K562 (cell line): ENCODE measurements around the gene PLXNB1. TPM values are rescaled to one million over a fixed set of nuclear protein-coding genes. Genes with fewer than 3 reads are reported as not detected.

Experiments used
- ATAC-seq: fragments of 200-7000 bp; cut with Tn5 transposase; 3 replicates; pipeline ENCODE4 v1.9.1; 2020; ENCODE audit warnings: moderate library complexity
- BruUV-seq: library from RNA; stranded (reverse); fragments of 400-500 nt; replicated peaks from 2 replicates; lab custom pipeline; 2021; lab: Mats Ljungman, UMichigan
- CTCF ChIA-PET: fragments of 300-600 bp; formaldehyde crosslinking; extraction: SDS; loops from one replicate; lab custom pipeline; 2021; ENCODE audit warnings: low intra/inter-chr PET ratio; lab: Yijun Ruan, JAX
- POLR2A ChIA-PET: fragments of 300-600, 350-650 bp; sonication (Branson Sonifier 250); formaldehyde crosslinking; extraction: SDS; loops from one replicate; lab custom pipeline; 2021; ENCODE audit warnings: antibody characterized with exemption, inconsistent platforms; lab: Yijun Ruan, JAX
- DNase-seq, 4 experiments: peaks; one replicate each; pipeline versions ENCODE4 v3.0.0 to v3.0.0-alpha.2; 2011 to 2018; ENCODE audit warnings: low spot score in 3 of 4, mixed read lengths in 3 of 4; ENCODE audit errors: extremely low read depth in 1 of 4
- FAIRE-seq: peaks from 2 replicates; lab custom pipeline; 2011; peaks lifted over from hg19 to GRCh38; lab: Jason Lieb, UNC
- H2AFZ ChIP-seq: 2 replicates; pipeline ENCODE4 v1.6.0; 2011; ENCODE audit warnings: low read depth, low read length, control low read depth, inconsistent platforms
- H3K27ac ChIP-seq: fragments of 200-600 bp; 3 replicates; pipeline ENCODE4 v1.8.0; 2011; ENCODE audit warnings: low read depth, mild to moderate bottlenecking, control low read depth, inconsistent platforms, low read length, moderate library complexity, mixed read lengths; ENCODE audit errors: extremely low read depth
- H3K27me3 ChIP-seq, 2 experiments: fragments of 300-600 bp in 1 of 2; 2 replicates in 1 of 2; 3 replicates in 1 of 2; pipeline versions ENCODE4 v1.6.0 to v1.8.0; 2011; ENCODE audit warnings: inconsistent platforms in 2 of 2, low read length in 2 of 2, mild to moderate bottlenecking in 1 of 2, mixed read lengths in 1 of 2, moderate library complexity in 1 of 2; ENCODE audit not compliant: control insufficient read depth in 2 of 2, insufficient read depth in 2 of 2
- H3K36me3 ChIP-seq: fragments of 300-600 bp; 3 replicates; pipeline ENCODE4 v1.8.0; 2011; ENCODE audit warnings: mild to moderate bottlenecking, low read length, inconsistent platforms; ENCODE audit not compliant: control insufficient read depth, insufficient read depth
- H3K4me1 ChIP-seq, 2 experiments: fragments of 200-600 bp in 1 of 2; replicated peaks in 1 of 2; 2 replicates in 1 of 2; 3 replicates in 1 of 2; pipeline versions ENCODE4 v1.5.1 to v1.8.0; 2011; ENCODE audit warnings: inconsistent platforms in 2 of 2, low read length in 2 of 2, mild to moderate bottlenecking in 1 of 2, mixed read lengths in 1 of 2, moderate library complexity in 1 of 2; ENCODE audit not compliant: control insufficient read depth in 2 of 2, insufficient read depth in 2 of 2
- H3K4me2 ChIP-seq: 2 replicates; pipeline ENCODE4 v1.6.1; 2011; ENCODE audit warnings: low read length, control low read depth, inconsistent platforms, mixed read lengths; ENCODE audit not compliant: insufficient read depth
- H3K4me3 ChIP-seq: fragments of 200-600 bp; sonication (generic), shearing (Covaris generic); 2 replicates; pipeline ENCODE4 v1.5.1; 2016; ENCODE audit warnings: control low read depth, inconsistent platforms
- H3K79me2 ChIP-seq: fragments of 200-600 bp; 3 replicates; pipeline ENCODE4 v1.8.0; 2011; ENCODE audit warnings: low read length, inconsistent platforms; ENCODE audit not compliant: control insufficient read depth, insufficient read depth
- H3K9ac ChIP-seq, 2 experiments: 2 replicates each; pipeline versions ENCODE4 v1.6.0 to v1.6.1; 2011; ENCODE audit warnings: low read depth in 2 of 2, low read length in 2 of 2, control low read depth in 1 of 2, inconsistent platforms in 1 of 2, mild to moderate bottlenecking in 1 of 2, mixed read lengths in 1 of 2; ENCODE audit not compliant: insufficient read depth in 1 of 2
- H3K9me1 ChIP-seq: one replicate; pipeline ENCODE4 v1.6.0; 2011; ENCODE audit warnings: inconsistent platforms, mild to moderate bottlenecking, low read length, moderate library complexity; ENCODE audit not compliant: control insufficient read depth, insufficient read depth
- H3K9me3 ChIP-seq: replicated peaks from 2 replicates; pipeline ENCODE4 v1.5.1; 2011; ENCODE audit warnings: low read depth, low read length, inconsistent platforms; ENCODE audit not compliant: control insufficient read depth, insufficient read depth
- H4K20me1 ChIP-seq: replicated peaks from 2 replicates; pipeline ENCODE4 v1.6.1; 2011; ENCODE audit warnings: low read length, inconsistent platforms, mixed read lengths; ENCODE audit not compliant: control insufficient read depth, insufficient read depth
- CBFA2T3 ChIP-seq: fragments of 450-650 bp; IDR thresholded peaks from 2 replicates; pipeline ENCODE4 v1.6.1; 2017
- CTBP1 ChIP-seq: fragments of 450-650 bp; IDR thresholded peaks from 2 replicates; pipeline ENCODE4 v1.6.1; 2016; ENCODE audit warnings: borderline replicate concordance
- ILK ChIP-seq: fragments of 450-650 bp; IDR thresholded peaks from 2 replicates; pipeline ENCODE4 v1.6.1; 2016; ENCODE audit warnings: missing genetic modification characterization, low read depth, mild to moderate bottlenecking, missing compliant biosample characterization, moderate library complexity, borderline replicate concordance
- JUND ChIP-seq, 2 experiments: IDR thresholded peaks; 2 replicates in 1 of 2; 3 replicates in 1 of 2; pipeline ENCODE4 v1.6.1; 2011; ENCODE audit warnings: borderline replicate concordance in 2 of 2, low read depth in 2 of 2, low read length in 2 of 2, improper control_type of control experiment in 1 of 2, missing biosample characterization in 1 of 2, missing genetic modification characterization in 1 of 2, missing genetic modification reagents in 1 of 2
- RBM25 ChIP-seq: fragments of 200-400 bp; formaldehyde crosslinking; IDR thresholded peaks from 2 replicates; pipeline ENCODE4 v1.6.1; 2018; ENCODE audit warnings: low read length, low read depth, moderate library complexity; ENCODE audit not compliant: severe bottlenecking
- RFX1 ChIP-seq: fragments of 450-650 bp; IDR thresholded peaks from 2 replicates; pipeline ENCODE4 v1.6.1; 2016; ENCODE audit warnings: mild to moderate bottlenecking, moderate library complexity
- SMAD1 ChIP-seq: fragments of 150-350 bp; IDR thresholded peaks from 2 replicates; pipeline ENCODE4 v1.6.1; 2014; ENCODE audit warnings: low read length, low read depth; ENCODE audit not compliant: partially characterized antibody
- TRIM24 ChIP-seq, 2 experiments: fragments of 450-650 bp; IDR thresholded peaks; 2 replicates each; pipeline ENCODE4 v1.6.1; 2016
- ZBTB34 ChIP-seq: fragments of 250-450 bp; sonication (Bioruptor Pico); IDR thresholded peaks from 2 replicates; pipeline ENCODE4 v1.8.0; 2021; ENCODE audit warnings: mild to moderate bottlenecking, moderate library complexity
- ZNF143 ChIP-seq: sonication (generic); formaldehyde crosslinking; IDR thresholded peaks from 2 replicates; pipeline ENCODE4 v1.9.0; 2022; ENCODE audit warnings: mild to moderate bottlenecking, missing genetic modification reagents
- ZNF174 ChIP-seq: fragments of 250-450 bp; sonication (Bioruptor Pico); IDR thresholded peaks from 2 replicates; pipeline ENCODE4 v1.4.0; 2020; ENCODE audit warnings: mild to moderate bottlenecking
- ZNF507 ChIP-seq: conservative IDR thresholded peaks from 2 replicates; pipeline ENCODE4 v1.6.1; 2017; ENCODE audit warnings: missing genetic modification characterization, missing compliant biosample characterization
- ZNF707 ChIP-seq: fragments of 250-450 bp; sonication (Bioruptor Pico); conservative IDR thresholded peaks from 2 replicates; pipeline ENCODE4 v1.8.0; 2022; ENCODE audit warnings: inconsistent platforms, mild to moderate bottlenecking, moderate library complexity
- in situ Hi-C: fragments of 300-500 bp; cut with MboI; formaldehyde crosslinking; loops from 4 replicates; pipeline ENCODE4 v1.15.0; 2018; ENCODE audit warnings: inconsistent platforms, mixed read lengths
- intact Hi-C: fragments of 100-400 bp; cut with micrococcal nuclease; formaldehyde crosslinking; loops from 2 replicates; pipeline ENCODE4 v1.14.2; 2022
- polyA plus RNA-seq, 8 experiments: library from polyadenylated mRNA; depleted of rRNA in 4 of 8; stranded (reverse) in 5 of 8; unstranded in 3 of 8; fragments of >200 nt; fragmentation: Nextera tagmentation in 2 of 8; fragmentation: Illumina TruSeq in 1 of 8; extraction: Ambion mirVana in 2 of 8; extraction: Trizol in 1 of 8; gene quantifications; 2 replicates each; pipeline versions ENCODE4 v1.2.1 to v1.2.3, GENCODE V29; 2011 to 2014; ENCODE audit warnings: inconsistent platforms in 1 of 8, missing spikeins in 1 of 8
- total RNA-seq, 7 experiments: library from RNA; depleted of rRNA in 6 of 7; stranded (reverse); fragments of >200 nt in 6 of 7; fragmentation: Illumina TruSeq in 2 of 7; extraction: Trizol in 2 of 7; gene quantifications; 2 replicates each; pipeline versions ENCODE4 v1.2.1 to v1.2.3, GENCODE V29; 2011 to 2021; ENCODE audit warnings: low replicate concordance in 1 of 7
- TF ChIP-seq, protein P1 (sequence below), 2 experiments: fragments of 250-450 bp in 1 of 2; fragments of 450-650 bp in 1 of 2; sonication (Bioruptor Pico) in 1 of 2; IDR thresholded peaks; 2 replicates each; pipeline versions ENCODE4 v1.6.1 to v1.8.0; 2016 to 2021; ENCODE audit warnings: mild to moderate bottlenecking in 2 of 2, moderate library complexity in 2 of 2, missing compliant biosample characterization in 1 of 2, missing genetic modification characterization in 1 of 2
- TF ChIP-seq, protein P2 (sequence below): IDR thresholded peaks from 3 replicates; pipeline ENCODE4 v1.6.1; 2011; ENCODE audit warnings: borderline replicate concordance, mild to moderate bottlenecking; ENCODE audit not compliant: insufficient read length, insufficient read depth
- TF ChIP-seq, protein P3 (sequence below): IDR thresholded peaks from 2 replicates; pipeline ENCODE4 v1.6.1; 2011; ENCODE audit warnings: borderline replicate concordance, low read depth, mild to moderate bottlenecking, moderate library complexity, low read length; ENCODE audit not compliant: insufficient read depth, poor library complexity, severe bottlenecking

The PLXNB1 gene
- total and polyA plus RNA-seq, 9 of the 15 experiments (the other 6 are each of a cell fraction or from before 2014, with no cell fraction given): 0.17 to 17.4 (median 6.0) TPM

DNA sequence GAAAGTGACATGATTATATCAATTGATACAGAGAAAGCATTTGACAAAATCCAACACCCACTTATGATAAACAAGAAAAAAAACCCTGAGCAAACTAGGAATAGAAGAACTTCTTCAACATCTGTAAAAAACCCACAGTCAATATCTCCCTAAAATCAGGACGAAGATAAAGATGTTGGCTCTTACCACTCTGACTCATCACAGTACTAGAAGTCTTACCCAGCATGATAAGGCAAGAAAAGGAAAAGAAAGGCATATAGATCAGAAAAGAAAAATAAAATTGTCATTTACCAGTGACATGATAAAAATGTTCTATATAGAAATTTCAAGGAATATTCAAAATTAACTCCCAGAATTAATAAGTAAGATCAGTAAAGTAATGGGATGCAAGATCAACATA is 65.0 kb downstream of the PLXNB1 start (continued):
- TF ChIP-seq ILK (no peak), JUND (IDR thresholded peaks at IDR 0.05; ENCODE audit: borderline replicate concordance, low read depth, low read length) (peak; percentile 17; the same call in 1 of the 2 replicates), JUND (tag; IDR thresholded peaks at IDR 0.05; ENCODE audit: borderline replicate concordance, low read depth, low read length) (peak; percentile 54; the same call in 1 of the 3 replicates), CBFA2T3 (0 out of 2 replicates have a peak, but pooled peaks have one; percentile 33), ZNF707 (CRISPR knock-in tag) (0 out of 2 replicates have a peak, but pooled peaks have one; percentile 57), TRIM24 (IDR thresholded peaks at IDR 0.05) (peak in 1 of 2 experiments; percentile 33; a peak in 1 of 4 replicates)
- TF ChIP-seq, protein P1, sequence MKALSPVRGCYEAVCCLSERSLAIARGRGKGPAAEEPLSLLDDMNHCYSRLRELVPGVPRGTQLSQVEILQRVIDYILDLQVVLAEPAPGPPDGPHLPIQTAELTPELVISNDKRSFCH (CRISPR knock-in tag; IDR thresholded peaks at IDR 0.05): no peak
- TF ChIP-seq, protein P1 (tag; IDR thresholded peaks at IDR 0.05): no peak

GRCh38 chr3:48361928-48362327 is 68.0 kb downstream of the PLXNB1 start:
- no peaks in the 10 kb centered on the region for H3K9me3 ChIP-seq
- intact Hi-C loops: no loop called here
- no peak for TF ChIP-seq RFX1
- no peak for TF ChIP-seq ZNF143 (CRISPR knock-in tag)
- TF ChIP-seq ZBTB34 (CRISPR knock-in tag): no peak
- TF ChIP-seq ZNF507 (tag): peak; percentile 97
- TF ChIP-seq CTBP1: no peak
- no peak for TF ChIP-seq SMAD1
- TF ChIP-seq ZNF174 (CRISPR knock-in tag): no peak
- TF ChIP-seq, protein P2, sequence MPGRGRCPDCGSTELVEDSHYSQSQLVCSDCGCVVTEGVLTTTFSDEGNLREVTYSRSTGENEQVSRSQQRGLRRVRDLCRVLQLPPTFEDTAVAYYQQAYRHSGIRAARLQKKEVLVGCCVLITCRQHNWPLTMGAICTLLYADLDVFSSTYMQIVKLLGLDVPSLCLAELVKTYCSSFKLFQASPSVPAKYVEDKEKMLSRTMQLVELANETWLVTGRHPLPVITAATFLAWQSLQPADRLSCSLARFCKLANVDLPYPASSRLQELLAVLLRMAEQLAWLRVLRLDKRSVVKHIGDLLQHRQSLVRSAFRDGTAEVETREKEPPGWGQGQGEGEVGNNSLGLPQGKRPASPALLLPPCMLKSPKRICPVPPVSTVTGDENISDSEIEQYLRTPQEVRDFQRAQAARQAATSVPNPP: no peak
- peak; percentile 49 for TF ChIP-seq RBM25
- TF ChIP-seq, protein P3, sequence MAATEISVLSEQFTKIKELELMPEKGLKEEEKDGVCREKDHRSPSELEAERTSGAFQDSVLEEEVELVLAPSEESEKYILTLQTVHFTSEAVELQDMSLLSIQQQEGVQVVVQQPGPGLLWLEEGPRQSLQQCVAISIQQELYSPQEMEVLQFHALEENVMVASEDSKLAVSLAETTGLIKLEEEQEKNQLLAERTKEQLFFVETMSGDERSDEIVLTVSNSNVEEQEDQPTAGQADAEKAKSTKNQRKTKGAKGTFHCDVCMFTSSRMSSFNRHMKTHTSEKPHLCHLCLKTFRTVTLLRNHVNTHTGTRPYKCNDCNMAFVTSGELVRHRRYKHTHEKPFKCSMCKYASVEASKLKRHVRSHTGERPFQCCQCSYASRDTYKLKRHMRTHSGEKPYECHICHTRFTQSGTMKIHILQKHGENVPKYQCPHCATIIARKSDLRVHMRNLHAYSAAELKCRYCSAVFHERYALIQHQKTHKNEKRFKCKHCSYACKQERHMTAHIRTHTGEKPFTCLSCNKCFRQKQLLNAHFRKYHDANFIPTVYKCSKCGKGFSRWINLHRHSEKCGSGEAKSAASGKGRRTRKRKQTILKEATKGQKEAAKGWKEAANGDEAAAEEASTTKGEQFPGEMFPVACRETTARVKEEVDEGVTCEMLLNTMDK: no peak

More at GRCh38 chr3:48361928-48362327, 68.0 kb downstream of the PLXNB1 start:
- Histone ChIP-seq H3K36me3 (no peaks in the 10 kb centered on the region), H3K4me3 (no peak overlapping the region), H3K9me1 (no peaks in the 10 kb centered on the region), H3K27me3 (no peaks in the 10 kb centered on the region), H3K27ac (no peak overlapping the region), H3K79me2 (no peaks in the 10 kb centered on the region), H4K20me1 (no peaks in the 10 kb centered on the region), H3K4me1 (no peaks in the 10 kb centered on the region), H3K9ac (no peak overlapping the region), H2AFZ (no peak overlapping the region), H3K4me2 (no peak overlapping the region)
- no peak for DNase-seq
- POLR2A ChIA-PET: no interaction called here
- BruUV-seq: no TSS peak
- CTCF ChIA-PET: no interaction called here
- in situ Hi-C loops: no loop called here
- ATAC-seq: no peak
- FAIRE-seq: no peak
